ENCODE measurements around the gene KSR1.

KSR1 gene

DNA sequence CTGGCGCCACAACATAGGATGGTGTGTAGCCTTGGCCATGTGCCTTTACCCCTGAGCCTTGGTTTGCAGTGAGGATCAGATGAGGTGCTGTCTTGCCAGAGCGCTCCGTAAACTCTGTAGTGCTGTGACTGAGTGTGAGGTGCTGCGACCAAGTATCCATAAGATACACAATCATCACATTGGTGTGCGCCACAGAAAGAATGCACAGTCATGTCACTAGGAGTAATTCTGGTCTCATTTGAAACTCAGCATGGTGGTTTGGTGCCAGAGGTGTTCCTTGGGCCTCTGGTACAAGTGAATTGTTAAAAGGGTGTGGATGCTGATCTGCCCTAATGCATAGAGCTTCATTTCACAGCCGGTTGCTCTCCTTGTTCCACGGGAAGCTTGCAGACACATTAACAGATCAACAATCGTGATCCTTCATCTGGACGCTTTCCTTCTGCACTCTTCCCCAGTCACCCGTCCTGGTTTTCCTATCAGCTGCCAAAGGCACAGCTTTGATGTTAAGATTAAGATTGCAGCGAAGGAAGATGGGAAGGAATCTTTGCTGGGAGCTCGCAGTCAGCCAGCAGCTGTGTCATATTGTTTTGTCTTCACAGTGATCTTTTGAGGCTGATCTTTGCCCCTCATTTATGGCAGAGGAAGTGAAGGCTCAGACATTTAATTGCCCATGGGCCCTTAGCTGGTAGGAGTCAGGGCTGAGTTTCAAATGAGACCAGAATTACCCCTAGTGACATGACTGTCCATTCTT lies 79.1 kb downstream of the KSR1 start:
- DNase-seq (ENCODE audit: low read depth): no peak

DNA sequence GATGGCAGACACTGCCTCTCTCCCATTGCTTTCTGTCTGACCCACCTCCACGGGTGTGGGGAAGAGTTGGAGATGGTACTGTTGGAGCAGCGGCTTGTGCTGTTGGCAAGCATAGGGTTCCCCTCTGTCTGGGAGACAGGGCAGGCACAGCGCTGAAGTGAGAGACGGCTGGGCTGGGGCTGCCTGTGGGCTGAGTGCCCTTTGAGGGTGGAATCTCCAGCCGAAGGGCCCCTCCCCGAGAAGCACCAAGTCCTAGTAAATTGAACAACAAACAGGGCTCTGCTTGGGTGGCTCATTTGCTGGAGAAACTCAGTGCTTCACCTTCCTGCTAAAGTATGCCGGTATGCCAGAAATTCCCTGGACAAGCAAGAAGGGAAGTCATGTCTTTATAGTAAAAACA lies 79.7 kb downstream of the KSR1 start:
- DNase-seq (ENCODE audit: low read depth): no peak

DNA sequence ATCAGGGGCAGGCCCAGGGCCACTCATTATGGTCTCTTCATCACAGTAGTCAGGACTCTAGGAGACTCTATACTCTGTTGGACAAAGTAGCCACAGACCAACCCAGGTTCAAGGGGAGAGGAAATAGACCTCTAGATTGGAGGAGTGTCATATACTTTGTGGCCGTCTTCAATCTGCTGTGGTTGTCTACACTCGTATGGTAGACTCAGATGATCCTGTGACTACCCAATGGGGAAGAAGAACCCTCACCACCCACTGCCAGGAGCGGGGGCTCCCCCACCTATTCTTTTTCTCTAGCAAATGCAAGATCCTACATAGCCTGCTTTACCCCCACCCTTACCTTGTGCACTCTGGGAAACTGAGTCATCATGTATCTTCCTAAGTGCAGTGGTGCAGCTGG lies 80.5 kb downstream of the KSR1 start:
- DNase-seq (ENCODE audit: low read depth): no peak

DNA sequence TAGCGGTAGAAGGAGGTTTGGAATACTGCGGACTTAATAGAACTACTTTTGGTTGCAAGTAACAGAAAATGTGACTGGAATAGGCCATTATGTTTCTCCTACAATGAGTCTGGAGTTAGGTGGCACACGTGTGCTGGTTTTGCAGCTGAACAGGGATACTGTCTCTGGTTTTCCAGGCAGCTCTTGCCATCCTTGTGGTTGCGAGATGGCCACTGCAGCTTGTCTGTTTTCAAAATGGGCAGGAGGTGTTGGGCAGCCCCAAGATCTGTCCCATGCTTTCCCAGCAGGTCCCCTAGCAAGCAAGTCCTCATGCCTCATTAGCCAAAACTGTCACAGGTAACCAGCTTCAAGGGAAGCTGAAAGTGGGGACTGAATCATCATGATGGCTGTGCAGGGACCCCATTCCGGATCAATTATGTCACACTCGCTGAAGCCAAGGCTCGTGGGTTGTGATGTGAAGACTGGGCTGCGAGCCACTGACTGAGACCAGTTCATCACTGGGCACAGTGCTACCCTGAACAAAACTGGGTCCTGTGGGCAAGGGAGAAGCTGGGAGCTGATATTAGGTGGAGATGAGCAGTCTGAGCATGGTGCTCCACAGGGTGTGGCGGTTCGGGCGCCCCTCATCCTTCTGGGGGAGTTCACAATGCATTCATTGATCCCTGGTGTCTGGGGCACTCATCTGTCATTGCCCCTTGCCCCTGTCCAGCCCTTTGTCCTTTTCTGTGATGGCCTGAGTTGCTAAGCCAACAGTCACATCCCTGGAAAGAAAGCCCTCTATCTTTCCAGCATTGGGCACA lies 82.1 kb downstream of the KSR1 start:
- DNase-seq (ENCODE audit: low read depth): no peak

DNA sequence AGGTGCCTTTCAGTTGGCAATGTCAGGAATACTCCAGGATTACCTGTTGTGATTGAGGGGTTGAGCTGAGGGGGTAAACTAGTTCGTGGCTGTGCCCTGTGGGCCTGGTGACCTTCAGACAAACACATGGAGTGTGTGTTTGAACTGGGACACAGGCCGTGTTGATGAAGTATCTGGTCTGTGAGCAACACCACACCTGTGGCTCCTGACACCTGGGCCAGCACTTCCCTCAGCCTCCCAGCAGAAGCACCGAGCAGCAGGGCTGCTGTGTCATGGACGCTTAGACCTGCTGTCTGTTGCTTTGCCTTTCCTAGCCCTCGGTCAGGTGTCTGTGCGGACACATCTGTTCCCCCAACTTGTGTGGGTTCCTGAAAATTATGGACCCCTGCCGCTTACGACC lies 82.9 kb downstream of the KSR1 start:
- DNase-seq (ENCODE audit: low read depth): no peak

DNA sequence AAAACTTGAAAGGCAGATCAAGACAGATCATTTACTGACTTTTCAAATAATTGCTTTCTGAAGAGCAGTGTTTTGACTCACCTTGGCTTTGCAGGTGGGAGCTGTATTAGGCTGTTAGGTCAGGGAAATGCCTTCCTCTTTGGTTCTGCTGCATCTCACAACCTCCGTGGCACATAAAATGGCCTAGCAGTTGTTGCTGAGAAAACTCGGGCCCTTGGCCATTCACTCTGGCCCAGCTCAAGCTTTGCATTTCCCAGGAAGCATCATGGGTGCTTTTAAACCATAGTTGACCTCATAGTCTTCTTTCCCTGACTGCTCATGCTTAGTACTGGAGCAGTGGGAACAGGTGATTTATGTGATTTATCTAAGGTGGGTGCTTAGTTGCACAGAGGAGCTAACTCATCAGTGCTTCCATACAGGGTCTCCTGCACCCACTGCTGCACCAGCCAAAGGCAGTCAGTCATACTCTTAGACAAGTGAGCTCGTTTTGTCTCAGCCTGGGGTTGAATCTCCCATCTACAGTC lies 83.6 kb downstream of the KSR1 start:
- no peak for DNase-seq (ENCODE audit: low read depth)

DNA sequence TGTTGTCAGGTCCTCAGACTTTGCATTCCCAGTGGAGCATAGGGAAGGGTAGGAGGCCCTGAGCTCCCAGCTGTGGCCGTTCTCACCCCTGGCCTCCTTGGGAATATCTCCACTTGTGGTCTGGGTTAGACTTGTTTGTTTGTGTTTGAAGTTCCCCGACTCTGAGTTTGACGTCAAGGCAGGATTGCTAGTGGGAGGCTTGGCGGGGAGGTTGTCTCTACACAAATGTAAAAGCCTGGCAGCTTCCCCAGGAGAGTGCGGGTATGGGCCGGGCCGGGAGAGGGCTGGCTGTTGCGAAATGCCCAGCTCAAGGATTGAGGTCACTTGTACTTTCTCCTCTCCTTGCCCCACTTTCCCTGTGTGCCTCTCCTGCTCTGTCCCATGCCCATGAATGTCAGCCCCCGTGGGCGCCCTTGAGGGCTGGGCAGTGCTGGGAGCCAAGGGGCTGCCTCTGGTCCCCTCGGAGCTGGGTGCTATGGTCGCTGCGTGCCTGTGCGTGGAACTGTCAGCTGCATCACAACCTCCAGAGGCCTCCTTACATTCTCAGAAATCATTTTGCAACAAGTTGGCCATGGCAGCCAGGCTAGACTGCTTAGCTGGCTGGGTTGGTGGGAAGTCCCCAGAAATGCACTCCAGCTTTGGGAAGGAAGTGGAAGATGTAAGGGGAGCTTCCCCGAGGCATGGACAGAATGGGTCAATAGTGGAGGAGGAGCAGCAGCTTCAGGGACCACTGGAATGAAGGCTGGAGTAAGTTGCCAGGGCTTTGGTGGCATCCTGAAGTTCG lies 84.3 kb downstream of the KSR1 start:
- DNase-seq (ENCODE audit: low read depth): peak; percentile 90

DNA sequence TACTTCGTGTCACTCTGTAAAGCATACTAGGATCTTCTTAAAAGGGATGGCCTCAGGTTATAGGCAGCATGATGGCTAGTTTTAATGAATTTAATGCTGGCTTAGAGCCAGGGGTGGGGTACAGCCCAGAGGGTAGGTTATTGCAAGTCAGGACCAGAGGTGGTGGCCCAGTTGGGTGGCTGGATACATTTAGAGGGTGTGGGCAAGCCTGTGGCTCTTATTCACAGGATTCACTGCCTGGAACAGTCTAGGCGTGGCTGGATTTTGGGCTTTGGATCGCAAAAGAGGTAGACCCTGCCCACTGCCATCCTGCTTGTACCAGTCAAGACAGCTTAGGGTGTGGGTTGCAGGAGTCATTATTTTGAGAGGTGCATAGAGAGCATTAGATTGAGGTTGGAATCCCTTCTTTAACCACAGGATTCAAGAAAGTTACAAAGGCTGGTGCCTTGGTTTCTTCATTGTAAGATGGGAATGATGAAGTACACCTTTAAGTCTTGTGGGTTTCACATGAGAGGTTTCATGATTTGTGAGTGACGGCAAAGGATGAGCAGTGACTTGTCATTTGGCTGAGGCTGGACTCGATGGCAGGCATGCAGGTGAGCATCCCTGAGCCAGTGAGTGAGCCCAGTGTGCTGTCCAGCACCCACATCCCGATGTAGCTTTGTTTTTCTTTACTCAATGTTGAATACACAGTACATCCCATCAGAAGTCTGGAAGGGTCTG lies 85.2 kb downstream of the KSR1 start:
- no peak for DNase-seq (ENCODE audit: low read depth)

DNA sequence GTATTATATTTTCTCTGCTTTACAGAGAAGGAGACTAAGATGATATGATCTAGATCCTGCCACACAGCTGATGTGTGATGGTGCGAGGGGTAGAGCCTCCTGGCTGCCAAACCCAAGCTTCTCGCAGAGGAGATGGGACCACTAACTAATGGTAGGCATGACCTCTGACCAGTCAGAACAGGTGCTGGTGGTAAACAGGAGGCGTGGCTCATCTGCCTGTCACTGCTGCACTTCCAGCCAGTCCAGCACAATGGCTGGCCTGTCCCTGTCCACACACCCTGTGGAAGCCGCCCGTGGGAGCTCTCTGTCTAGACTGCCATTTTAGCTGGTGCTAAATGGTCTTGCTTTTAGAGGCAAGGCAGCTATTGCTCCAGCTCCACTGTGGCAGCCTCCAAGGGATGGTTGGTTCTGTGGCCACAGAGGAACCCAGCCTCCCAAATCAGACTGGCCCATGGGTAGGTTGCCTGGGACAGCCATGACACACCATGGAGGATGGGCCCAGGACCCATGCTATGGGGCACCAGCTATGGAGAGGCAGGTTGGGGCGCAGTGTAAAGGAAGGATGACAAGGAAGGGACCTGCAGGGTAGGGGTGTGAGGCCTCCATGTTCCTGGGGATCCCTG lies 86.7 kb downstream of the KSR1 start:
- DNase-seq (ENCODE audit: low read depth): no peak

DNA sequence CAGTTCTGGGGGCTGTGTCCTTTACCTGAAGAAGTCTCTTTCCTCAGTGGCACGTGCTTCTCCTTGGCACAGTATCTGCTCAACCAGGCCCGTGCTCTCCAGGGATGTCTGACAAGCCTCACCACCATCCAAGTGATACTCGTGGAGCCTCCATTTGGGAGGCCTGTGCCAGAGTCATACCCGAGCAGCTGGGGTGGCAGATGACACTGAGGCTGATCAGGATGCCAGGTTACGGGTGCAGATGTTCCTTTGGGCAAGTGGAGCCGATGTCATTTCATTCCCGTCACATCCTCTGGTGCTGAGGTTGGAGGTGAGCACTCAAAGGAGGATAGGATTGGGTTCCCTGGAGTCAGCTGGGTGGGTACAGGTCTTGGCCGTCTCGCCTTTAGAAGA lies 87.2 kb downstream of the KSR1 start:
- no peak for DNase-seq (ENCODE audit: low read depth)

DNA sequence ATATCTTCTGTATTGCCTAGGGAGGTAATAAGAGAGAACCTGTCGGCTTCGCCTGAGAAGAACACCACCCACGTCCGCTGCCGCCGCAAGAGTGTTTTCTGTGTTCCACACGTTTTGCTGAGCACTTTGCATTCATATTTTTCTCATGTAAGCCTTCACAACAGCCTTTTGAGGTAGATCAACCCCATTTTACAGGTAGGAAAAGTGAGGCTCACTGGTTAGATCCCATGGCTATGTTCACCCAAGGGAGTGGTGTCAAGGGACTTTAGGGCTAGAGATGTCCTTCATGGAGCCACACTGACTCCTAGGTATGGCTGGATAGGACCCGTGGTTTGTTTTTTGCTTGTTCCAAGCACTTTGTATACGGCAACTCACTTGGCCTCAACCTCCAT lies 87.7 kb downstream of the KSR1 start:
- no peak for DNase-seq (ENCODE audit: low read depth)

DNA sequence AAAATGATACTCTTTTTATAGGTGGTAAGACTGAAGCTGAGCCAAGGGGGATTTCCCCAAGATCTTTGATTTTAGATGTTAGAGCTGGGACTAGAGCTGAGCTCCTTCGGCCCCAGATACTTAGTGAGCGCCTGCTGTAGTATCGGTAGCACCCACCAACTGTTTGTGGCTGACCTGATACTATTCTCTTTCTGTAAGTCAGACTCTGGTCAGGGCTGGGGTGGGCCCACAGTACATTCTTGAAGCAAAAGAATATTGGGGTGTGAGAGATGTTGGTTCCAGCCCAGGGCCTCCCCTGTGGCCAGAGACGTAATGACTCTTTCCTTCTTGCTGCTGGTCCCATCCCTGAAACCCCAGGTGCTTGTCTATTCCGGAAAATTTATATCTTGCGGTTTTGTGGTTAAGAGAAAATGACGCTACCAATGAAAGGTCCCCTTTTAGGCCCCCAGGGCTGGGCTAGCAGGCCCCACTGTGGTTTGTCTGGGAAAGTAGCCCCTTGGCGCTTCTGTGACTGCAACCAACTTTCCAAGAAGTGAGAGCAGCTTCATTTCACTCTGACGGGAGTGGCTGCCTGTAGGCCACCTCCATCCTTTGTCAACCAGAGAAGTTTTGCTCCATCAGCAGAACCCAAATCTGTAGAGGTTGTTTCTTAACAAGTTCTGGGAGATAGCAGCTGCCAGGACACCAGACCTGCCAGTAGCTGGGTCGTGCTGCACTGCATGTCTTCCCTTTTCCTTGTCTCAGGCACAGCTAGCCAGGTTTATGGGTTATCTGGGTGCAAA lies 88.3 kb downstream of the KSR1 start:
- DNase-seq (ENCODE audit: low read depth): no peak

DNA sequence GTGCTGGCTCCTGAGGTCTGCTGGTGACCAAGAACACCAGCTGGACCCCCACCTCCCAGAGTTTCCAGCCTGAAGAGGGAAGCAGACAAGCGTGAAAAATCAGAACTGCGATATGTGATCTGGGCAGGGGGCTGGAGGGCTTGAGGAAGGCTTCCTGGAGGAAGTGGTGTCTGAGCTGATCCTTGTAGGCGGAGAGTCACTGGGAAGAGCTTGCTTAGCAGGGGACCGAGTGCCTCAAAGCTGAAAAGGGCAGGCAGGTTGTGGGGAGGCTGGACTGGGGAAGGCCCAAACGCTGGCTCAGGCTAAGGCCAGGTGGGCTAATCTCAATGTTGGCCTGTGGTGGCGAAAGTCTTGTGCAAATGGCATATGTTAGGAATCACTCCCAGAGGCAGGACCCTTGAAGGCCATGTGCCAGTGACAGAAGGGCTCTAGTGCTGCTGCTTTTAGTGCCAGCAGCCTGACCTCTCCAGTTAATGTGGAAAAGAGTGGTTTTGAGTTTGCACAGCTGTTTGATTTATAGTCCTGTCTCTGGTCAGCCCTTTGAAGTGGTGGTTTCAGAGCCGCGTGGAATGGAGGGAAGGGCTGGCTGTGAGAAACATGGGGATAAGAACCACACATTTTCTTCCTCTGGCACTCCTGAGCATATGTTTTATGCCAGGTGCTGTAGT lies 89.4 kb downstream of the KSR1 start:
- DNase-seq (ENCODE audit: low read depth): no peak

DNA sequence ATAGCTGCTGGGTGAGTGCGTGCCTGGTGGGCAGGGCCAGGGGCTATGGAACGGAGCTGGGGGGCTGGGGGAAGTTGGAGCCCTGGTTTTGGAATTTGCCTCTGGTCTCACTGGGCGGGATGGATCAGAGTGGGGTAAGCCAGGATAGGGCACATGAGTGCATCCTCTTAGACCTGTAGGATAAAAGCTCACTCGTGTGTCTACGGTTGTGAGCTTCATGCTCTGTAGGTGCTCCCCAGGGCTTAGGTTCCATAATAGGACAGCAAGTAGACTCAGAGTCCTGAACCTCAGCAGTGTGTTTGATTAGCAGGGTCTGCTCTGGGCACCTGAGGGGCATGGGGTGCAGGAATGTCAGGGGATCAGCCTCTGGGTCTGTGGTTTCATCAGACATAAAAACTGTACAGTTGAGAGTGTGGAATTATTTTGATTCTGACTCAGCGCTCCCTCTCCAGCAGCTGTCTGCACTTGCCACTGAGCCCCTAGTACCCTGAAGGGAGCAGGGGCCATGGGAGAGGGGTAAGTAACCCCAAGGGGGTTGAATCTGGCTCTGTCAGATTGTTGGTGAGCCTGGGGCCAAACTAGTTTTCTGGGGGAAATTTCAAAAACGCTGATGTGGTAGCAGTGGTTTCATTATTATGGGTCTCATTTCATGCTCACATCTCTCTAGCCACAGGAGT lies 90.5 kb downstream of the KSR1 start:
- no peak for DNase-seq (ENCODE audit: low read depth)

DNA sequence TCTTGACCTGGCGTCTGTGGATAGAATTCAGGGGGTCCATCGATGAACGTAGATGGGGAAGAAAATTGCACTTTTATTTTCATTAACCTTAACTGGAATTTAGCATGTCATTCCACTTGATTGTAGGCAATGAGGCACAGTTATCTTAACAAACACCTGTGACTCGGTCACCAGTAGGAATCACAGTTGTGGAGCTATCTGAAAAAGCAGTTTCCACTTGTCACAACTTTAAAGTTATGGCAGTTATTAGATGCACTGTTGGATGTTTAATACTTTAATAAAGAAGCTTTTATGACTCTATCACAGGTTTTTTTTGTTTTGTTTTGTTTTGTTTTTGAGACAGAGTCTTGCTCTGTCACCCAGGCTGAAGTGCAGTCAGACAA lies 91.0 kb downstream of the KSR1 start:
- no peak for DNase-seq (ENCODE audit: low read depth)

DNA sequence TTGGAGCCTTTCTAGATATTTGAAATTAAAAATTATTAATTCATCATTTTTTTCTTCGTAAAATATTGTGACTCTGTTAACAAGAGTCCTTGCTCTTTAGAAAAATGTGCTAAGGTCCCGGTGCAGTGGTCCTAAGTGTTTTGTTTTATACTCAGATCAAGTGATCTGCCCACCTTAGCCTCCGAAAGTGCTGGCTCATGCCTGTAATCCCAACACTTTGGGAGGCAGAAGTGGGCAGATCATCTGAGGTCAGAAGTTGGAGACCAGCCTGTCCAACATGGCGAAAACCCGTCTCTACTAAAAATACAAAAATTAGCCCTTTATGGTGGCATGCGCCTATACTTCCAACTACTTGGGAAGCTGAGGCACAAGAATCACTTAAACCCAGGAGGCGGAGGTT lies 92.1 kb downstream of the KSR1 start:
- no peak for DNase-seq (ENCODE audit: low read depth)

DNA sequence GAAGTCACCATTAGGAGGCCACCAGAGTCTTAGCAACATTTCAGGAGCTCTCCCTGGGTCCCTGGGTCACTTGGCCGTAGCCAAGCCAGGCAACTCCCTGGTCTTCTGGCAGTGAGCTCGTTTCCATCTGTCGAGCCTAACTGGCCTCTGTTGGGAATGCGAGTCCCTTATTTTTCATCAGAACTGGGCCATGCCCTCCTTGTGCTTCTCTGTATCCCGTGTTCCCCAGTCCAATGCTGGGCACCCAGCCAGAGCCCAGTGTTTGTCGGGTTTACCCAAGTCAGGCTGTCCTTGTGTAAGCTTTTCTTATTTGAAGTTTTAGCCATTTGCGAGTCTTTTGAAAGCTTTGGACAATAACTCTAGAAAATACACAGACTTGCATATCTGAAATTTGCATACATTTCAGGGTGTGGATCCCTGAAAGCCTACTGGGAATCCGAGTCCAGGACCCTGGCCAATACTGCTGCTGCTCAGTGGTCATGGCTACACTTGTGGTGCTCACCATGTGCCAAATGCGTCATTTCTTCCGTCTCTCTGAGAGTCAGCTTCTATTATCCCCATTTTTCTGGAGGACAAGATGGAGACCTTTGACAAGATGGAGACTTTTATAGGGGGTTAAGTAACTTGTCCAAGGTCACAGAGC lies 93.1 kb downstream of the KSR1 start:
- DNase-seq (ENCODE audit: low read depth): no peak

DNA sequence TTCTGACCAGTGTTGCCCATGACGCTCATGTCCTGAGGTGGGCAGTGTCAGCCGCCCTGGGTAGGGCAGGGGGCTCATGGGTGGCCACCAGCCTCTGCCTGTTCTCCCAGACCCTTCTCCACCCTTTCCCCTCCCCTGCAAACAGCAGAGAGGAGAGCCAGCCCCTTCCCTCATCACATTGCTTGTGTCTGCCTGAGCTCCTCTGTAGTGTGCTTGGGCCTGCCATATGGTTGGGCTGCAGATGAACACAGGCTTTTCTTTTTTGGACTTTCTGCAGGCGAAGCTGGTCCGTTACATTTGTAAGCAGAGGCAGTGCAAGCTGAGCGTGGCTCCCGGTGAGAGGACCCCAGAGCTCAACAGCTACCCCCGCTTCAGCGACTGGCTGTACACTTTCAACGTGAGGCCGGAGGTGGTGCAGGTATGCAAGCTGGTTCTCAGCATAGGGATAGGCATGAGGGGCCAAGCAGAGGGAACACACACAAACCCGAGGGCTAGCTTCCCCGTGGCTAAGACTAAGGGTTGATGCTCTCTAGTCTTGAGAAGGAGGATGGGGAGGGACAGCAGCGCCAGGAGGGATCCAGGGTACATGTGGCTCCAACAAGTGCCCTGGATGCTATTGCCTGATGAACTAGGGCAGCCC lies 94.2 kb downstream of the KSR1 start:
- DNase-seq (ENCODE audit: low read depth): no peak
